HG03442 (cell line): ENCODE data around the gene LAMP5.

Experiments used
- ATAC-seq: cut with Tn5 transposase; IDR thresholded peaks from one replicate; pipeline ENCODE4 v1.9.1; 2021; ENCODE audit warnings: mild to moderate bottlenecking, moderate library complexity; ENCODE audit not compliant: unreplicated experiment

The LAMP5 gene

GRCh38 chr20:9531581-9531980 lies 17.2 kb downstream of the LAMP5 start:
- no peak for ATAC-seq

DNA sequence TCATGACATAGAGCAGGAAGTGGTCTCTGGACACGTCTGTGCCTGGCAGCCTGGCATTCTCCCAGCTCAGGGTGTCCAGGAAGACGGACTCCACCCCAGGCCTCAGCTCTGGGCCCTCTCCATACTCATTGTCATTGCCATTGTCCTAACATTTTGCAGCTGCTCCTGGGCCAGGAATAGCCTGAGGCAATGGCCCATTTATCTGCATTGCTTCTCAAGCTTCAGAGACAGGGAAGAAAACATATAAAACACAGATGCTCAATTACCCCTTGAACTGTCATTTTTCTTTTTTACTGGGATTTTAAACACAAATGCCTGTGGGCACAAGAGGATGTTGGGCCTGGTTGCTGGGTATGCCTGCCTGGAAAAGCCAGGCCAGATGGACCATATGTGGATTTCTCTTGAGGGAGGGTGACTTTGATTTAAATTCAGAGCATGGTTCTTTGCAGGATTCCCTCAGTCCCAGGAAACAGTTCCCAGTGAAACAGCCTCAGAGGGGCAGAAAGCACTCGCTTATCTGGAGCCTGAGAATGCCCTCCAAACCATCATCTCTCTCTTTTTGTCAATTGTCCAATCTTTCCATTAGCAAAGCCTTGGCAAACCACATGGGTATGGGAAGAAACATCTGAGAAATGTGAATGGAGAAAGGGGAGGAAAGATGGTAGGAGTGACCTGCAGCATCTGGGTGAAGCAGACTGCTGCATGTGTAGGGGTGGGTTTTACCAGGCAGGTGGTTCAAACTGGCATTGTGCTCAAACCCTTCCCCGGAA lies 17.9 kb downstream of the LAMP5 start:
- ATAC-seq, result no peak

DNA sequence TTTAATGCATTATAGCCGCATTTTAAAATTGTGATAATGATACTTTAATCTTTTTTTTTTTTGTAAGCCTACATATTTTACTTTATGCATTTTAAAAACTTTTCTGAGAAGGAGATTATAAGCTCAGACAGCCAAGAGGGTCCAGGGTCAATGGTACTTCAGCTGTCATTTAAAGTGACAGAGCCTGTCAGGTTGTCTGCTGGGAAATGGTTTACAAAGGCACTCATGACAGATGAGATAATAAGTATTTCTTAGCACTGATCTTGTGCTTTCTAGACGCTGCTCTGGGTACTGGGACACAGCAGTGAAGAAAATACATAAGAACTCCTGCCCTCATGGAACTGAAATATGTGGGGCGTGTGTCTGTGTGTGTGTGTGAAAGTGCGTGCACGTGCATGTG lies 19.6 kb downstream of the LAMP5 start:
- no peak for ATAC-seq

GRCh38 chr20:9535449-9535848 lies 21.1 kb downstream of the LAMP5 start:
- ATAC-seq, result no peak

DNA sequence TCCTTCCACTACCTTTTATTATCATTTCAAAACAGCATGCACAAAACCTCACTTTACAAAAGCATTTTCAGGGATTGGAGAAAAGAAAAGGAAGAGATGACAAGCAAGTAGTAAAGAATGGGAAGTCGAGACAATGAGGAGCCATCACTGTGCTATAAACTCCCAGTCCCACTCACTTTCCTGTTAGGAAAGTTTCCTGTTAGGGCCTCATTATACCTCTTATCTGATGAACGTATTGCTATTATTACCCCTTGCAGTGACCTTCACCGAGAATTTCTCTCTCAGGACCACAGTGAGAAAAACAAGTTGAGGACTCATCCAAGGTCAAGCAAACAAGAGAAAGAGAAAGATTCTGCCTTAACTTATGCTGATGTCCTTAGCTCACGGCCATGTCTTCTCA lies 28.8 kb downstream of the LAMP5 start:
- no peak for ATAC-seq

- no peak for ATAC-seq
These were observed 35.9 kb downstream of the LAMP5 start for GRCh38 chr20:9550283-9550682.

- no peak for ATAC-seq
These were observed 36.5 kb downstream of the LAMP5 start for GRCh38 chr20:9550871-9551270.

- no peak for ATAC-seq
These were observed 37.6 kb downstream of the LAMP5 start for GRCh38 chr20:9551808-9552550.

GRCh38 chr20:9555781-9556180 lies 41.4 kb downstream of the LAMP5 start:
- ATAC-seq, result no peak

- ATAC-seq, result no peak
These were observed 43.0 kb downstream of the LAMP5 start for GRCh38 chr20:9557411-9557810.

- no peak for ATAC-seq
These were observed 51.6 kb downstream of the LAMP5 start for GRCh38 chr20:9565910-9566550.

GRCh38 chr20:9566977-9567376 lies 52.6 kb downstream of the LAMP5 start:
- ATAC-seq, result no peak

DNA sequence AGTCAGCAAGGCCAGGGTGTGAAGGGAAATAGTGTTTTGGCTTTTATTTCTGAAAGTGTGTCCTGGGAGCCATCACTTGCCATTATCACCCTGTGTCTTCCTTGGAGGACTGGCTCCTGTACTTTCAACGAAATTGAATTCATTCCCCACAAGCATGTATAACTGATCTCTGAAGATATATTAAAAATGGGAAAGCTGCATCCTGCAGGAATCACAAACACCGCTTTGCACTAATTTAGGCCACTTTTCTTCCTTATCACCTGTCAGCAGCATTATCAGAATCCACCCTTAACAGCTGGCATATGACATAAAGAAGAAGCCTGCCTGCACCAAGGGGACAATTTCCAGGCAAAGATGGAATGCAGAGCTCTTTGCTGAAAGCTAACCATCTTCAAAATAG lies 56.2 kb downstream of the LAMP5 start:
- ATAC-seq, result no peak

DNA sequence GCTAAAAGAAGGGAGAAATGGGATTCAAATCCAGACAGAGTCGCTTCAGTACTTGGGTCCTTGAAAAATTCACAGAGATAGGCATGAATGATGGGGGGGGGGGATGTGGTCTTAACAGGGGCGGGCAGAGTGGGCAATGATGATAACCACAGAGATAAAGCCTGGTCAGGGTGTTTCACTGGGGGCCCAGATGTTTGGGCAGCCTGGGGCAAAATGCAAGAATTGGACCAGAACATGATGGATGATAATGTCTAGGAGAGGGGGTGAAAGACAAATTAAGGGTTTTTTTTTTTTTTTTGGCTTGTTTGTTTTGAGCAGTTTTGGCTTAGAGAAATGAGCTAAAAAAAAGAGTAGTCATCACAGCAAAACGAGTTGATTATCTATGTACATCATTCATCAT lies 57.4 kb downstream of the LAMP5 start:
- ATAC-seq, result no peak

DNA sequence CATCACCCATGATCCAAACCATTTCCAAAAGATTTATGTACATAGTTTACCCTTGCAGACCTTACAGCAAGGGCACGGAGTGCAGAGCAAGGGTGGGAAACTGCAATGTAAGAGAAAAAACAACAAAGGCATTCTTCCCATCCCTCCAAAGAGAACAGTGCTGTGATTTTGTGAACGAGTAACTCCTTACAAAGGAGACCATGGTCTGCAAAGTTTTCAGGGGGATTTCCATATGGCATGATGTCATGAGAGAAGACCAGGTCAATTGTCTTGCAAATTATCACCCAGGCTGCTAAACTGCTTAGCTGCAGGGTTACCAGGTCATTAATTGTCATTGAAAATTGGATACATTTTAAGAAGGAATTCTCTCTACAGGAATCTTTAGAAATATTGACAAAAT lies 58.3 kb downstream of the LAMP5 start:
- ATAC-seq, result no peak

- ATAC-seq, result no peak
These were observed 59.2 kb downstream of the LAMP5 start for GRCh38 chr20:9573335-9574151.

DNA sequence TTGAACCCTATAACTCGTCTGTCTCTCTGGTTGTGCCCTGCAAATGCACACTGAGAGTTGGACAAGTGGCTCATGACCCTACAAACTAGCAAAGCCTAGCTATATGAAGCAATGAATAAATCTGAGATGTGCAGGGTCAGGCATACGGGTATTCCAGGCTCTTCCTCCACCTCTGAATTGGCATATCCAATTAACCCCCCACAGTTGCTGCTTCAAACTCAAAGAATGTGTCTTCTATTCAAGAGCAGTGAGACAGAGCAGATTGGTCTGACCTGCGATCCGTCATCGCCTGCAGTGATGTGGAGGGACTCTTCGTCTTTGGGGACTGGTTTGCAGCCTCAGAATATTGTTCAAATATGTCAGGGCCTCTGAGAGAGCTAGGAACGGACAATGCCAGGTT lies 59.8 kb downstream of the LAMP5 start:
- ATAC-seq, result no peak

DNA sequence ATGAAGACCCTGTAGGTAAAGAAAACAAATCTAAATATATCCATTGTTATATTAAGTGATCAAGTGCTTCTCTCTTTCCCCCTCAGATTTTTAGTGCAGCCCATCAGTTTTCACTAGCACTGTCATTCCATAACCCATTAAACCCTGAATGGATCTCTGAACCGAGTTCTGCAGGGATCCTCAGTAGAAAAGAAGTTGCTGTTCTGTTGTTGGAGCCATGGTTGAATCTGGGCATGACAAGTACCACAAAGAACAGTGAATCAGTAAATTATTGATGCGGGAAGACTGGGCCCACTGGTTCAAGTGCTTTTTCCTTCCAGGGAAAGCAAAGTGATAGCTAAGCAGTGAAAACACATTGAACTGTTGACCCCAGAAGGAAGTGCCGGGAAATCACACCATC lies 60.4 kb downstream of the LAMP5 start:
- no peak for ATAC-seq

DNA sequence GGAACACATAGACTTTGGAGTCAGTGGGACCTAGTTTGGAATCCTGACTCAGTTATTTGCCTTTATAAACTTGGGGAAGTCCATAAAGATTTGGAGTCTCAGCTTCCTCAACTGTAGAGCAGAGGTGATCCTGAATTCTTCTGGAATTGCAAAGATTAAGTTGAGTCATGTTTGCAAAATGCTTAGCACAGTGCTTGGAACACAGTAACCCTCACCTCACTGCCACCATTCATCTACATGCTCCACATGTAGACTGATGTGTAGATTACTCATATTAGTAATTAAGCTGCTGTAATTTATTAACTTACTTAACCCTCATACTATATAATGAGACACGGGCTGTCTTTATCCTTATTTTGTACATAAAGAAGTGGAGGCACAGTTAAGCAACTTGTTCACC lies 61.4 kb downstream of the LAMP5 start:
- no peak for ATAC-seq

DNA sequence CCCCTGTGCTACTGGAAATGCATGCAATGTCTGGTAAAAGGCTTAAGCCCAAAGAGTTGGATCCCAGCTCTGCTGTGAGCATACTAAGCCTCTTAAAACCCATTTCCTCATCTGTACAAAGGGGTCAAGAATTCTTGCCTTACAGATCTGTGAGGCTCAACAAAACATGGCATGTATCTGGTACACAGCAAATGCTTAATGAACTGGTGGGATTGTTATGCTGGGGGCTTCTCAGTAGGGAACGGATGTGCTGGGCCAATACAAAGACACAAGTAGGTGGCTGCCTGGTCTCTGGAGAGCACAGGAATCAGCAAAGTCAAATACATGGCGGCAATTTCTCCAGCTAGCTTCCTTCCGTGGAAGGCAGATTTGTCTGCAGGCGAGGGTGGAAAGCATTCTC lies 62.3 kb downstream of the LAMP5 start:
- no peak for ATAC-seq

GRCh38 chr20:9577397-9577796 lies 63.0 kb downstream of the LAMP5 start:
- ATAC-seq, result no peak
